Effector CD4-positive, alpha-beta T cell (primary cell): ENCODE measurements around the gene ITGB2.
"Not testable (repeated sequence)": the region's sequence is repeated elsewhere in the genome, so short reads cannot be mapped to it uniquely, and the experiment has no call there.

ENCODE experiments used
- DNase-seq: peaks from one replicate; pipeline ENCODE4 v3.0.0-alpha.2; 2020

Gene ITGB2

GRCh38 chr21:44880405-44881197, 40.1 kb downstream of the ITGB2 start:
- no peak for DNase-seq

- DNase-seq = not testable (repeated sequence)
These were observed 41.5 kb downstream of the ITGB2 start for GRCh38 chr21:44879238-44879637.

GRCh38 chr21:44878053-44878982, 42.4 kb downstream of the ITGB2 start:
- no peak for DNase-seq

- DNase-seq = no peak
These were observed 43.7 kb downstream of the ITGB2 start for GRCh38 chr21:44876849-44877575.

GRCh38 chr21:44875316-44875700, 45.4 kb downstream of the ITGB2 start:
- no peak for DNase-seq

- no peak for DNase-seq
These were observed 46.0 kb downstream of the ITGB2 start for GRCh38 chr21:44874497-44875315.

- DNase-seq = no peak
These were observed 46.5 kb downstream of the ITGB2 start for GRCh38 chr21:44874240-44874496.

GRCh38 chr21:44873356-44874239, 47.1 kb downstream of the ITGB2 start, which contains the start of gene PTTG1IP:
Gene PTTG1IP (minus strand): TSS chr21:44873690. CDS start chr21:44873616, 74 bp downstream.
- DNase-seq = peak; percentile 98

- DNase-seq = no peak
These were observed 47.9 kb downstream of the ITGB2 start for GRCh38 chr21:44872649-44873355.

- no peak for DNase-seq
These were observed 48.4 kb downstream of the ITGB2 start for GRCh38 chr21:44872323-44872648.

- no peak for DNase-seq
These were observed 49.0 kb downstream of the ITGB2 start for GRCh38 chr21:44871576-44872269.

- no peak for DNase-seq
These were observed 49.8 kb downstream of the ITGB2 start for GRCh38 chr21:44870748-44871495.

- no peak for DNase-seq
These were observed 50.6 kb downstream of the ITGB2 start for GRCh38 chr21:44869781-44870747.

- no peak for DNase-seq
These were observed 52.0 kb downstream of the ITGB2 start for GRCh38 chr21:44868707-44869106.

- peak; percentile 35 for DNase-seq
These were observed 52.5 kb downstream of the ITGB2 start for GRCh38 chr21:44867999-44868700.

GRCh38 chr21:44867464-44867863, 53.2 kb downstream of the ITGB2 start:
- no peak for DNase-seq

- DNase-seq = no peak
These were observed 53.9 kb downstream of the ITGB2 start for GRCh38 chr21:44866780-44867179.
